ENCODE results near the gene YBX2. TPM values are rescaled to one million over a fixed set of nuclear protein-coding genes. Genes with fewer than 3 reads are reported as not detected.
A peak's percentile ranks its signal among the peaks of the same experiment; 100 is the strongest.

Gene YBX2
- total and polyA plus RNA-seq, 10 donors, result 0.09 to 0.40 (median 0.16) TPM; not detected in 4

DNA sequence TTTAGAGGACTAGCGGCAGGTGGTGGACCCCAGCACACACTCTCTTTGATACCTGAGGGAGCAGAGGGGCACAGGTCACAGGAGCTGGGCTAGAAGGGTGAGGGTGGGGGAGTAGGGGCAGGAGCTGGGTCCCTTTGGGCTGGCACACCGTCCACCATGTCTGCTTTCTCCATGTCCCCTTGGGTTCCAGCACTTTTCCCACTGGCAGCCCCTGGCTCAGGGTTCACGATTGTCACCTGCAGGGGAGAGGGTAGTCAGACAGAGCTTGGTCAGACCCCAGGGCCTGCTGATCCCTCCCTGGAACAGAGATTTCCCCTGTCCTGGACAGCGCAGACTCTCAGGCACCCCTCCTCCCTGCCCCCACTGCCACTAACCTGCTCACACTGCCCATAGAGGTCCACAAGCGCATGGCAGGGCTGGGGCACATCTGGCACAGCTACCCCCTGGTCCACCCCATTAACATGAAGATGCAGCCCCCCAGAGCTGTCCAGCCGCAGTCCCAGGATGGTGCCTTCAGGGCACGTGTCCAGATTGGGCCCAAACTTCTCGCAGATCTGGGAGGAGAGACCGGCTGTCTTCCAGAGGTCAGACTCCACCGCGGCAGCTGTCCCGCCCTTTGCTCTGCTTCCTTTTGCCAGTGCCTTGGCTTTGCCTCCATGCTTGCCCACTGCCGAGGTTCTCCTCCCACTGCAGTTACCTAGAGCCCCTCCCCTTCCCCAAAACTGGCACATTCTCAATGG, 23.9 kb upstream of the YBX2 start:
- DNase-seq, result no peak
- no peaks in the 10 kb centered on the region for H3K9me3 ChIP-seq
- H3K36me3 ChIP-seq, result peaks cover 0 to 85% (median 65%) of the 10 kb centered on the region in 6 donors
- intact Hi-C loops (cut with DNase I; ENCODE audit: low total_unique reads), result no loop called here
- TF ChIP-seq POLR2AphosphoS5 (IDR thresholded peaks at IDR 0.05) (peak in 1 of 3 donors; percentile 8), POLR2A (IDR thresholded peaks at IDR 0.05) (no peak)
- TF ChIP-seq, protein P1, sequence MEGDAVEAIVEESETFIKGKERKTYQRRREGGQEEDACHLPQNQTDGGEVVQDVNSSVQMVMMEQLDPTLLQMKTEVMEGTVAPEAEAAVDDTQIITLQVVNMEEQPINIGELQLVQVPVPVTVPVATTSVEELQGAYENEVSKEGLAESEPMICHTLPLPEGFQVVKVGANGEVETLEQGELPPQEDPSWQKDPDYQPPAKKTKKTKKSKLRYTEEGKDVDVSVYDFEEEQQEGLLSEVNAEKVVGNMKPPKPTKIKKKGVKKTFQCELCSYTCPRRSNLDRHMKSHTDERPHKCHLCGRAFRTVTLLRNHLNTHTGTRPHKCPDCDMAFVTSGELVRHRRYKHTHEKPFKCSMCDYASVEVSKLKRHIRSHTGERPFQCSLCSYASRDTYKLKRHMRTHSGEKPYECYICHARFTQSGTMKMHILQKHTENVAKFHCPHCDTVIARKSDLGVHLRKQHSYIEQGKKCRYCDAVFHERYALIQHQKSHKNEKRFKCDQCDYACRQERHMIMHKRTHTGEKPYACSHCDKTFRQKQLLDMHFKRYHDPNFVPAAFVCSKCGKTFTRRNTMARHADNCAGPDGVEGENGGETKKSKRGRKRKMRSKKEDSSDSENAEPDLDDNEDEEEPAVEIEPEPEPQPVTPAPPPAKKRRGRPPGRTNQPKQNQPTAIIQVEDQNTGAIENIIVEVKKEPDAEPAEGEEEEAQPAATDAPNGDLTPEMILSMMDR (IDR thresholded peaks at IDR 0.05 in 8 of 11, conservative IDR thresholded peaks at IDR 0.05 in 3 of 11), result no peak
- H3K4me1 ChIP-seq, result peaks cover 16 to 39% (median 27%) of the 10 kb centered on the region in 6 donors
- no peaks in the 10 kb centered on the region for H3K27me3 ChIP-seq (replicated peaks in 1 of 7)
- WGBS, 5 donors, result 88 to 94% (median 93%) methylated on average over 10 to 13 of the region's 13 CpGs
- no peak overlapping the region for H3K27ac ChIP-seq
- H3K4me3 ChIP-seq, result no peak overlapping the region

DNA sequence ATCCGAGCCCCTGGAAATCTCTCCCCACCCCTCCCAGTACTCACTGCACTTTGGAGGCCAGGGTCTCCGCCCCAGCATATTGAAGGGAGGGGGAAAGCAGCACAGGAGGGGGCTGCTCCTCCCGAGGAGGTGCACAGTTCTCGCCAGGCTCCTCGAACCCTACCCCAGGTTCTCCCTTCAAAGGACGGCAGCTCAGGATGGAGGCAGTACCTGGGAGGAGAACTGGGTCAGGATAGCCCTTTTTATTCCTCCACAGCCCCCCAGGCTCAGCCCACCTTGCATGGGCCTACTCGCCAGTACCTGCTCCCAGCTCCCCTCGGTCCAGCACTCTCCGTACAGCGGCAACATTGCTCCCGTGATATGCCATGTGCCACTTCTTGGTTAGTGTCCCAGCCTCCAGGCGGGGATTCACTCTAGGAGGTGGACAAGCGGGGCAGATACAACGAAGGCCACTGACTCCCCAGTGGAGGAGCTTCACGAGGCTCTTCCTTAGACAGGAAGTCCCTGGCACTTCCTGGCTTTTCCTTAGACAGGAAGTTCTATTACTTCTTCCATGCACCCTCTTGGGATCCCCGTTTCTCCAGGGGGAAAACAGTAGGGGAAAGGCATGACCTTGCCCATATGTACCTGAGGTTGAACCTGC, 22.8 kb upstream of the YBX2 start:
- Histone ChIP-seq H3K9me3 (no peaks in the 10 kb centered on the region), H3K27me3 (replicated peaks in 1 of 7) (no peaks in the 10 kb centered on the region), H3K4me3 (no peak overlapping the region), H3K36me3 (peaks cover 0 to 85% (median 65%) of the 10 kb centered on the region in 6 donors), H3K27ac (peak overlapping the region in 2 of 8 donors; percentile 19 to 37), H3K4me1 (peaks cover 16 to 49% (median 38%) of the 10 kb centered on the region in 6 donors)
- intact Hi-C loops (cut with DNase I; ENCODE audit: low total_unique reads), result no loop called here
- no peak for DNase-seq
- TF ChIP-seq, protein P1 (IDR thresholded peaks at IDR 0.05 in 8 of 11, conservative IDR thresholded peaks at IDR 0.05 in 3 of 11), result no peak
- TF ChIP-seq POLR2A (IDR thresholded peaks at IDR 0.05), result no peak
- no peak for TF ChIP-seq POLR2AphosphoS5 (IDR thresholded peaks at IDR 0.05)
- WGBS, 5 donors, result 72 to 88% (median 79%) methylated on average over 16 of the region's 16 CpGs

DNA sequence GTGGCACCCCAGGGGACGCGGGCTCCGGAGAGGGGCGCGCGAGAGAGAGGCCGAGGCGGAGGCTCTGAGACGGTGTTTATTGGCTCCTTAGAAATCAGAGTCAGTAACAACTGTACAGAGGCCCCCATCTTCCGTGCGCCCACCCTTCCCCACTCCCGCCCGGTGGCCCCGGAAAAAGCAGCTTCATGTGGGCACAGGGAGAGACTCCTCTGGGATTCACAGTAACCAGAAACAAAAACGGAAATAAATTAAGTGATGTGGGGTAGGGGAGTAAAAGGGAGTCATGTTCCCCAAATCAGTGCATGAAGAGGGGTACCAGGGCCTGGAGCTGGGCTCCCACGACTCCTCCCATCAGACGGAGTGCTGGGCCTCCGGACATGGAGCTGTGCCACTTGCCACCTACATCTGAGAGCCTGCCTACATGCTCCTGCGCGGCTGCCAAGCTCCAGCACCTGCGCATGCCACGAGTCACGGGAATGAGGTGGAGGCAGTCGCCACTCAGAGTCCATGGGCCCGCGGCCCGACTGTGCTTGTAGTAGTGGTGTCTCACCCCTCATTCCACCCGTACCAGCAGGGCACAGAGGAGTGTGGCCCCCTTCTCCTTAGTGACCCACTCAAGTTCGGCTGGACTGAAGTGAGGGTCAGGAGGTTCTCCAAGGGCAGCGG, 21.3 kb upstream of the YBX2 start:
- Histone ChIP-seq H3K27ac (peak overlapping the region; percentile 93 to 99 (median 97)), H3K4me1 (peaks cover 21 to 62% (median 47%) of the 10 kb centered on the region in 6 donors), H3K9me3 (no peaks in the 10 kb centered on the region), H3K4me3 (peak overlapping the region; percentile 75 to 96 (median 88)), H3K36me3 (peaks cover 0 to 85% (median 64%) of the 10 kb centered on the region in 6 donors), H3K27me3 (replicated peaks in 1 of 7) (no peaks in the 10 kb centered on the region)
- peak; percentile 84 for DNase-seq
- 26 to 47% (median 40%) methylated on average over 23 to 30 of the region's 30 CpGs for WGBS, 5 donors
- intact Hi-C loops (cut with DNase I; ENCODE audit: low total_unique reads), result no loop called here
- TF ChIP-seq, protein P1 (IDR thresholded peaks at IDR 0.05 in 8 of 11, conservative IDR thresholded peaks at IDR 0.05 in 3 of 11), result no peak
- no peak for TF ChIP-seq POLR2AphosphoS5 (IDR thresholded peaks at IDR 0.05)
- TF ChIP-seq POLR2A (IDR thresholded peaks at IDR 0.05), result no peak

Data from spleen (tissue), 11 donors.